ENCODE results near the gene RCAN2.

Gene RCAN2

DNA sequence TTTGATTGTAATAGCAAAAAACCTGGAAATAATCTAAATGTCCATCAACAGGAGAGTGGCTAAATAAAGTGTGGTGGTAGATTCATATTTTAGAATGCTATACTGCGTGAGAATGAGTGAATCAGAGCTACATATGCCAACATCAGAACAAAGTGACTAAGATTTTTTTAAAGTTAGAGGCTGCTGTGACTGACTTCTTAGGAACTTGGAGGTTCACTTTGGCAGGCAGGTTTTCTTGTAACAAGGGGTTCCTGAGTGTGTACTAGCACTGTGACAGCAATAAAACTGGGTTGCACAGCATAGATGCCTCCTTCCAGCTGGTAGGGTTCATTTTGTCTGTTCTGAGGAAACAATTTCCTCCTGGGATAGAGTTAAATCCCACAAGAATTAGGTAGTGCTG, 245.2 kb downstream of the RCAN2 start:
- no peak for DNase-seq

DNA sequence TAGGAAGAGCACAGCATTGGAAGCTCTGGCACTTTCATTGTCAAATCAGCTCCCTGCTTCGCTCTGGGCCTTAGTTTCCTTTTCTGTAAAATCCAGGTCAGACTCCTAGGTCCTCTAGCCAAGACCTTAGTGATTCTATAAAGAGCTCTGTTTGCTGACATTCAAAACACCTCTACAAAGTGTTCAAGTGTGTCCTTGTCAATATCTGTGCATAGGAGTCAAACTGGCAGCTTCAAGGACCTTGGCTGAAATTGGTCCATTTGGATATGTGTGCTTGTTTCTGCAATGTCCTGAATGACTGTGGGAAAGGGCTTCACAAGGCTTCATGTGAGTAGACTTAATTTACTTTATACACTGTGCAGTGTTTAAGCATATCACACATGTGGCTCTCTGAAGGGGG, 246.6 kb downstream of the RCAN2 start:
- DNase-seq = no peak

DNA sequence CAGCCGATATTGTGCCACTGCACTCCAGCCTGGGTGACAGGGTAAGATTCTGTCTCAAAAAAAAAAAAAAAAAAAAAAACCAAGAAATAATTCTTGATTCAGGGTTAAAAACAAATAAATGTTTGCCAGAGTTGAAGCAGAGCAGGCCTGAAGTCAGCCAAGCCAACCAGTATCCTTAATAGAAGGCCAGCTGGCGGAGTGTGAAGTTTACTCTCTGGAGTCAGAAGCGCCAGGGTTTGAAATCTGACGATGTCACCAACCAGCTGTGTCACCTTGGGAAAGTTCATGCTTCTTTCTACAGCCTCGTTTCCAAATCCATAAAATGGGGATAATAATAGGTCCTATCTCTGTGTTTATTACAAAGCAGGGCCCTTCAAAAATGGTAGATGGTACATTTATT, 247.5 kb downstream of the RCAN2 start:
- no peak for DNase-seq

DNA sequence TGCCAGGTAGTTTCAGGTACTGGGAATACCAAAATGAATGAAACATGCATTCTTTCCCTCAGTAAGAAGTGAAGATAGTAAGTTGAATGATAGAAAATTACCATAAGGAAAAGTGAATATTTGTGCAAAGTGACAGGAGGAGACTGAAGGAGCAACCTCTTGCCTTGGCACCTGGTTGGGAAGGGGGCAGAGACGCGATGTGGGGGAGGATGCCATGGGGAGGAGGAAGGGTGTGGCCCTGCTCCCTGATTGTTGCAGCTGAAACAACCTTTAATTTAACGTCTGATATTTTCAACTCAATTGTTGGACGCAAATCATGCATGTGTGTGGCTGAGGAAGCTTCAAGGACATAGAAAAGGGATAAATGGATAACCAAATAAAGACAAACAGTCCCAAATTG, 248.3 kb downstream of the RCAN2 start:
- no peak for DNase-seq

DNA sequence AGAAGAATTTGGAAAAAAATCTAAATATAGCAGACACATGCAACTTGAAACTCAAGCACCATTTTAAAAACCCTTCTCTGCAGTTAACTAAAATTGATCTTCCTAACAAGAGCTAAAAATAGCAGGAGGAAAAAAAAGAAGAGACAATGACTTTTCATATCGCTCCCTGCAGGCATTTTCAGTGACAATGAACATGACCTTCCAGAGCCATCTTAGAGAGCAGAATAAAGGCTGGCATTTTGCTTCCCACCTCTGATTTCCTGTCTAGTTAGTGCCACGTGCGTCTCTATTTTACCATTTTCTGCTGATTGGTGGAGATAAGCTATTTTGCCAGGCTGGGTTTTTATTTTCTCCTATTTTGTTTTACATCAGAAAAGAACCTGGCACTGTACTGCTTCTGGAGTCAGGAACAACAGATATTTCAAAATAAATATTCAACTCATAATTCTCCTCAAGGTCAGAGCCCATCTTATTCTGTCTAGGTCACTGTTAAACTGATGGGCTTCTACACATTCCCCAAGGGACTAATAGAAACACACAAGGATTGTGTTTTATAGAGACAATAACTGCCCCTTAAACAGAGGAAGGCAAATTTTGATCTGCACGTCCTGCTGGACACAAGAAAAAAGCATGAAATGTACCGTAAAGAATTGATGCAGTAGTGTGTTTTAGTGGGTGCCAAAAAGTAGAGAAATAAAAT, 250.2 kb downstream of the RCAN2 start:
- DNase-seq = no peak

DNA sequence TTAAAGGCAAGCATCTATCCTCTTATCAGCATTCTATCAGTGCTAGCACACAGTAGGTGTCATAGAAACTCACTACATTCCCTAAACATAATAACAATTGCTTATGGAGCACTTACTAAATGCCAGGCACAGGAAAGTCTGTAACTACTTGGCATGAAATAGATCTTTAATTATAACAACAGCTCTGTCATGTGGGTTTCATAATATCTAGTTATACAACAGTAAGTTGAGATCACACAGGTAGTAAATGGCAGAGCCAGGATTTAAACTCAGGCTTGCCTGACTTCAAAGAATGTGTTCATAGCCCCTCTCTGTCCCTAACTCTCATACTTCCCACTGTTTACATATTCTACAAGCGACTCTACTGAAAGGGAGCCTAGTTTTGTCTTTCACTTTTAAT, 254.5 kb downstream of the RCAN2 start:
- DNase-seq = no peak

DNA sequence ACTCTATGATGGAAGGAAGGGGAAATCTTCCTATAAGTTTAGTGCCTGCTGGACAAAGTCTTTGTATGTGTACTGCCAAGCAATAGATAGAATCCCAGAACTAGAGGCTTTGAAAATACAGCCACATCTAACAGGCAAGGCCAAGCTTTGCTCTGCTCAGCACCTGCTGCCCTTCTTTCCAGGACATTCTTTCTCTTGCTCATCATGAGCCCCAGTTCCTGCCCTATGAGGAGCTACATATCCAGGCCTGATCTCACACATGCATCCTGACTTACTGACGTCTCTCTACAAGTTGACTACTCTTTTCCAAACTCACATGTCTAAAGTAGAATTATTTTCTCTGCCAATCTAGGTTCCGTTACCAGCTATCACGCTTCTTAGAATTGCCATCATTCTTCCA, 256.0 kb downstream of the RCAN2 start:
- DNase-seq = no peak

DNA sequence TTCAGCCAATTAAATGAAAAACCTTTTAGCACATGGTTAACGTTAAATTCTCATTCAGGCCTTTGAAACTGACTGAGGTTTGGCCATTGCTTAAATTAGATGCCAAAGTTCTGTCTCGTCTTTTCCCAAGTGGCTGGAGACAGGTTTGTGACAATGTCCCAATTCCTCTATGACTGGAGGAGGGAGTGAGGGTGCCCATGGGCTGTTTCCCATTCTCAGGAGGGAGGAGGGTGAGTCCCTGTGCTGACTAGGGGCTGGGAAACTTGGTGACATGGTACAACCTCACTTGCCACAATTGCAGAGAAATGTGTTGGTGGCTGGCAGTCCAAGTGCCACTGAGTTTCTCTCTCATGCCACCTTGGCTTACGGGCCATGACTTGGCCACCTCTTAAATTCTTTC, 256.5 kb downstream of the RCAN2 start:
- no peak for DNase-seq

DNA sequence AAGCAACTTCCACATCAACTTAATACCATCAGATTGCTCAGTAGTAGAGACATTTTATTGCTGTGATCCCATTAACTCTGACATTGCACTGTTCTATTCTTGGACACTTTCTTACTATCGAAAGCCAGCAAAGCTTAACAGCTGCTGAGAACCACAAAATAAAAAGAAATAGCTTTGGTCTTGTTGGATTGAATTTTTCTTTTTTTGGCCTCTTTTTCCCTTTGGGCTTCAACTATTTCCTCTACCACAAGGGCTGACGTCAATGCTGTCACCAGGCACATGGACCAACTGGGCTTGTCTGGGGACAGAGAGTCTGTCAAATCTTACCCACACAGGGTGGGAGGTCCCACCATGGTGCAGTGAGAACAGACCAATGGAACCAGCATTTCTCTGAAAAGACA, 257.1 kb downstream of the RCAN2 start:
- no peak for DNase-seq

DNA sequence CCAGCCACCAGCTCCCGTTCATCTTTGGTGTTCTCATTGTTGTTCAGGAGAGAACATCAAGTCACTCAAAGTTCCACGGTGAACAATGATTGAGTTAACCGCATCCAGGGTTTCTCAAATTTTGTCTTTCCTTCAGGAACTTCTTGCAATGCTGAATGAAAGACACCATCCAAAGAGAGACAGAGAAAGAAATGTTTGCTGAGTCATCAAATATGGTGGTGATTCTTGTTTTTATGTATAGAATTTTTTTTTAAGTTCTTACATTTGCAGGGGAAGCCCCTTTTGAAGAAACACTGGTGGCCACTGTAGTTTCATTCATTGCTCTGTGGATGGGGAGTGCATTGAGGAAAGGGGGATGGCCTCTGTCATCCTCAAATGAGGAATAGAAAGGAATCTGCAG, 258.1 kb downstream of the RCAN2 start:
- DNase-seq = no peak

DNA sequence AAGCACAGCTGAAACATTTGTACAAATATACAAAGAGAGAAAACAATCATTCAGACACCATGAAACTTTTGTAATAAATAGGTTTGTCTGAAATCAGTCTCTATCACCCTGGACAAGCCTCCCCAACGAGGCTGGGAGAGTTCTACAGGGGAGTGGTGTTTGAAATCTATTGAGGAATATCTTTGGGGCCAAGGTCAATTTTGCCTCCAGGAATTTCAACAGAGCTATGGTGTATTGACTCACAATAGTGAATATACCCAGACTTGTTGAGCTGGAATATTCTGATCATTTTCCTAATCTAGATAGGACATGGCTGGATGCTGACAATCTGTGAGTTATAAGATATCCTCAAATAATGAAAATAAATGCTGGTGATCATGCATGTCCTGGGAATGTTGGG, 269.0 kb downstream of the RCAN2 start:
- DNase-seq = no peak

DNA sequence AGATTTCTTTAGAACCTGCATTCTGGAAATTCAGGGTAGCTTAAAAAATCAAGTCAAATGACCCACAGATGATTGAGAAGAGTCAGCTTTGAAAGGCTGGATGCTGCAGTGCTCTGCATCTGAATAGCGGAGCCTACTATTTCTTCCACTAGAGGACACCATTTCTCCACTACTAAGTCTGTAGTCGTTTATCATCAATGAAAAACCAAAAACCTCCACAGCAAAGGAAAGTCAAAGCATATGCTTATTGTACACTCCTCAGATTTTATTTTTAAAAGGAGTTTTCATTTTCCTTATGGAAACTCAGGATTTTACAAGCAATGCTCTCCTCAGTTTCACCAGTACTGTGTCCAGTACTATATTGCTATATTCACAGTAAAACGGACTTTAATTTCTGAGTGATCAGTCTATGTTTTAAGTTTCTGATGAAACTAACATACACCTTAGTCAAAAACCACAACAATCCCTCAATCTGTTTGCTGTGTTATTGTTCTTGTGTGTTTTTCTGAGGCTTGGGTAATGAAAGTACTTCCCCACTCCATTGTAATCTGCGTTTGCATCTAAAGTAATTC, 269.9 kb downstream of the RCAN2 start:
- DNase-seq = peak; percentile 30

DNA sequence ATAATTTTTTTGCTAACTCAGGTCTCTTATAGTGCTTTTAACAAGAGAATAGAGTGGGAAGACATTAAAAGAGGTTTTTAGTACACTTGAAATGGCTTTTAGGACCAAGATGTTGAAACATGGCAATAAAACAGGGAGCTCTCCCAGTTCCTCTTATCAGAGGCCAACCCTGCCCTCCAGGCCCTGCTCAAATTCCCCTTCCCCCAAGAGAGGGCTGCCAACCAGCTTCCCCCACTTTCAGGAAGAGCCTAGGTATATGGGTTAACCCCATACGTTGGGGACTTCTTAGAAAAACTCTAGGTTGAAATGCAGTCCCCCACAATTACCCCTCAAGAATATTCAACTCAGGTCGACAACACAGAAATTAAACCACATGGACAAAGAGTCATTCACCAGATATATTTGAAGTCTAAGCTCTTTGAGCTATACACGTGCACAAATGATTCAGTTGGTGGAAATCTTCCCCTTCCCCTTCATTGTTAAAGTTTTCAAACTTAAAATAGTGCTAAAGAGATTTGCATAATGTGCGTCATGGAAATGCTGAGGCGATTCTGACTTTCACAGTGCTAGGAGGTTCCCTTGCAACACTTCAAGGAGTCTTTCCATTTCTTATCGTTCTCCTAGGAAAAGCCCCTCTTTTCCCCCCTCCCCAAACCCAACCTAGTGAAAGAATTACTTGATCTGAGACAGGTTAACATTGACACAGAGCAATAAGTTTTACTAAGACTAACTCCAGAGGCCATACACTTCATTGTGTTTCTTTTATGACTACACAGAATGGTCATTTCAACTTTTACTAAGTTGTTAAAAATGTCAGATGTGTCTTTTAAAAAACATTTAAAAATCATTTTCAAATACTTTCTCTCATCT, 270.7 kb downstream of the RCAN2 start:
- DNase-seq = no peak

DNA sequence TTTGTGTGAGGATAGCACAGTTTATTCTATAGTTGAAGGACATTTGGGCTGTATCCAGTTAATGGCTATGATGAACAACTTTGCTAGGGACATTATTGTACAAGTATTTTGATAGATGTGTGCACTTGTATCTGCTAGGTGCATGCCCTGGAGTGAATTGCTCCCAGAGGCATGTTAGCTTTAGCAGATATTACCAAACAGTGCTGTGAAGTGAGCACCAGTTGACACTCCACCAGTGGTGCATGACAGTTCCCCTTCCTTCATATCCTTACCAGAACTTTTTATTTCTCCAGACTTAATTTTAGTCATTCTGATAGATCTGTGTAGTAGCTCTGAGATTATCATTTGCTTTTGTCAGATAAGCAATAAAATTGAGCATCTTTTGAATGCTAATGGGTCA, 271.6 kb downstream of the RCAN2 start:
- DNase-seq = no peak

DNA sequence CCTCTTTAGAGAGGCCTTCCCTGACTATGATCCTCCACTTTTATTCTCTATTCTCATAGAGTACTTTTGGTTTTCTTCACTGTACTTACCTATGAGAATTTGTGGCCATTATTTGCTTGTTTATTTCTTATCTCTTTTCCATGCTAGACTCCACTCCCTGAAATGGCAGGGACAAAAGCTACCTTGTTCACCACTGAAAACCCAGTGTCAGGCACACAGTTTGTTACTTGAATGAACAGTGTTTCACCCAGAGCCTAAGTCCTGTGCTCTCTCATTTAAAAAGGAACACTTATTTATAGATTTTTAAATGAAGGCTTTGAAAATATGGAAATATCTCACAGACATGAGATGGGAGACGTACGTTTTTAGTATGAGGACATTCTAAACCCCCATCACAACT, 272.8 kb downstream of the RCAN2 start:
- no peak for DNase-seq

DNA sequence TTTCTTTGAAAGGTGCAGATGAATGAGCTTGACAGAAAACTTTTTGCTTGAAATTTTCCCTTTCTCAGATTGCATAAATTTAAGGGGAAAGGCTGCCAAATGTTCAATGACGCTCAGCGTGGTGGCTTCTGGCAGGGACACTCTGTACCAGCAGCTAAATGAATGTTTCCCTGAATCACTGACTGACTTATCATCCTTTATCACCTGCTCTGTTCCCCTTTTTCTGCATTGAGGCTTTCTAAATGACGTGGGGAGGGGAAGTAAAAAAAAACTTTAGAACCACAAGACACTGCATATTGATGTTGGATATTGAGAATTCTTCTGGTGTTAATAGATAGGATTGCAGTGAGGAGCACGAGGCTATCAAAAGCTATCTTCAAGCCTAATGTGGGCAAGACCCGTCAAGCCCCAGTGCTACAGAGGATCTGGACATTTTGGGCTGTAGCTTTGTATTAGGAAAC, 273.5 kb downstream of the RCAN2 start:
- DNase-seq = no peak

DNA sequence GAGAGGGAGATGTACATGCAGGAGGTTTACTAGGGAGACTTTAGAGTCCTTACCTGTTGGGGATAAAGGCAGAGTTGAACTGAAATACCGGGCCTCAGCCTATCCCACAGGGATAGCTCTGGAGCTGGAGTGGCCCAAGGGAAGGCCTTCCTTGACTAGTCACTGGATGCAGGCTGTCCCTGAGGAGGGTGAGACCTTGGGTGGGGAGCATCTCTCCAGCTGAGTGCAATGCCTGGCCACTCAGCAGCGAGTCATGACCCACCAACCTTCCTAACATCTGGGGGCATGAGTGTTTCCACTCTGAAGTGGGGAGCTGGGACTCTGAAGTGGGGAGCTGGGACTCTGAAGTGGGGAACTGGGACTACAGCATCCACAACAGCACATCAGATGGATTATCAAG, 274.4 kb downstream of the RCAN2 start:
- DNase-seq = no peak

DNA sequence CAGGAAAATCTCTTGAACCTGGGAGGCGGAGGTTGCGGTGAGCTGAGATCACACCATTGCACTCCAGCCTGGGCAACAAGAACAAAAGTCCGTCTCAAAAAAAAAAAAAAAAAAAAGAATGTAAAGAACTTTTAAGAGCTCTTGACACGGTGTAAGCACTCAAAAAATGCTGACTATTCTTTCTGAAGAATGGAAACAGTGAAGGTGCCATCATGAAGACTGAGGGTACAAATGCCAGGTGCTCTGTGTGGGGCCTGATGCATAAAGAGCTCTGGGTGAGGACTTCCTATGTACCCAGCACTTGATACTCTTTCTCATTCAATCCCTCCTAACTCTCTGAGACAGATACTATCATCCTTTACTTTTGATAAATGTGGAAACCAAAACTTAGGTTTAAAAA, 275.5 kb downstream of the RCAN2 start:
- no peak for DNase-seq

DNA sequence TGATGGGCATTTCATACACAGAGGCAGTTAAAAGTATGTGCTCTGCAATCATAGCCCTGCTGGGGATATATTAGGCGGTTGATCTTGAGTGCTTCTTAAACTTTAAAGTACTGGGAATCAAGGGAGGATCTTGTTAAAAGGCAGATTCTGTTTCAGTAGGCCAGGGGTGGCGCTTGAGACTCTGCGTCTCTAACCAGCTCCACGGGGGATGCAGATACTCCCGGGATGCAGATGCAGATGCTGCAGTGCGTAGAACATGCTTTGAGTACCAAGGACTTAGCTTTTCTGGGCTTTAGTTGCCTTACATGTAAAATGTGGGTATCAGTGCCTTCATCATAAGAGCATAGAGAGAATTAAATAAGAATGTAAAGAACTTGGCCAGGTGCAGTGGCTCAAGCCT, 276.0 kb downstream of the RCAN2 start:
- DNase-seq = no peak

DNA sequence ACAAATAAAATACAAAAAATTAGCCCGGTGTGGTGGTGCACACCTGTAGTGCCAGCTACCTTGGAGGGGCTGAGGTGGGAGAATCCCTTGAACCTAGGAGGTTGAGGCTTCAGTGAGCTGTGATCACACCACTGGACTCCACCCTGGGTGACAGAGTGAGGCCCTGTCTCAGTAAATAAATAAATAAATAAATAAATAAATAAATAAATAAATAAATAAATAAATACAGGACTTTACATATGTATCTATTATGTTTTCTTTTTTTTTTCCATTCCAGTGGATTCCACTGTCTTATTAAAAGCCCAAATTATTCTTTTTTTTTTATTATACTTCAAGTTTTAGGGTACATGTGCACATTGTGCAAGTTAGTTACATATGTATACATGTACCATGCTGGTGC, 279.3 kb downstream of the RCAN2 start:
- no peak for DNase-seq

DNA sequence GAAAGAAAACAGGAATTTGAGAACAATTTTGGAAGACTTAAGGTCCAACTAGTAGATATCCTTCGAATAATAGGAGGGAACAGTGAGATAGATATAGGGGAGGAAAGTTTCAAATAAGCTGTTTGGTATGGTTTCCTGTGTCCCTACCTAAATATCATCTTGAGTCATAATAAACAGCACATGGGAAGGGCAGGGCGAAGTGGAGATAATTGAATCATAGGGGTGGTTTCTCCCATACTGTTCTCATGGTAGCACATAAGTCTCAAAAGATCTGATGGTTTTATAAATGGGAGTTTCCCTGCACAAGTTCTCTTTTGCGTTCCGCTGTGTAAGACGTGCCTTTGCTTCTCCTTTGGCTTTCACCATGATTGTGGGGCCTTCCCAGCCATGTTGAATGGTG, 281.0 kb downstream of the RCAN2 start:
- no peak for DNase-seq

DNA sequence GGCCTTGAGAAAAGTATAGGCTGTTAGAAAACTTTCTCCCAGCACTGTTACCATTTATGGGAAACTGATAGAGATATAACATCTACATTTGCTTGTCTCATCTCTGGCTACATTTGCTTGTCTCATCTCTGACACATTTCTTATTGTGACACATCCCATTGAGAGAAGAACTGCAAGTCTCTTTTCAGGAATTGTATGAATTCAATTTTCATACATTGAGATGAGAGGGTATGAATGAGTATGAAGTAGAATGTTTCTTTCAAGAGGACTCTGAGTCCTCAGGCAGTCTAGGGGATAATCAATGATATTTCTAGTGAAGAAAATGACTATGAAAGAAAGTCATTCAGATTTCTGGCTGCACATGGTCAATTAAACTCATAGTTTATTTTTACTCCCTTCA, 282.9 kb downstream of the RCAN2 start:
- no peak for DNase-seq

DNA sequence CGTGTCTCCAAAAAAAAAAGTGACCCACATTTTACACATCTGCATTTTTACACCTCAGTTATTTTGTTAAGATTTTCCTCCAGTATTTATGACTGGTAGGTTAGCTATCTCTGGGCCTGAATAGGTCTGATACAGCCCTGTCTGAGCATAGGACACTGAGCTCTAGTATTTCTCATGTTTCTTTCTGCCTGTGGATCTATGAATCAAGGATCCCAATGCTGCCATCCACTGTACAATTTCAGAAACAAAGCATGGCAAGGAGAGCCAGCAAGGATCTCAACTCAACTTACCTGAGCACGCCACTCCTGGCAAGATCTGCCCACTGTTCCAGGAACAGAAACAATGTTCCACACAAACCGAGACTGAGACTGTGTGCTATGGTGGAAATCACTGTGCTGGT, 284.1 kb downstream of the RCAN2 start:
- DNase-seq = no peak
